Measurements from ENCODE around the gene NTF3.
"Not testable (repeated sequence)": the region's sequence is repeated elsewhere in the genome, so short reads cannot be mapped to it uniquely, and the experiment has no call there.

Gene NTF3

DNA sequence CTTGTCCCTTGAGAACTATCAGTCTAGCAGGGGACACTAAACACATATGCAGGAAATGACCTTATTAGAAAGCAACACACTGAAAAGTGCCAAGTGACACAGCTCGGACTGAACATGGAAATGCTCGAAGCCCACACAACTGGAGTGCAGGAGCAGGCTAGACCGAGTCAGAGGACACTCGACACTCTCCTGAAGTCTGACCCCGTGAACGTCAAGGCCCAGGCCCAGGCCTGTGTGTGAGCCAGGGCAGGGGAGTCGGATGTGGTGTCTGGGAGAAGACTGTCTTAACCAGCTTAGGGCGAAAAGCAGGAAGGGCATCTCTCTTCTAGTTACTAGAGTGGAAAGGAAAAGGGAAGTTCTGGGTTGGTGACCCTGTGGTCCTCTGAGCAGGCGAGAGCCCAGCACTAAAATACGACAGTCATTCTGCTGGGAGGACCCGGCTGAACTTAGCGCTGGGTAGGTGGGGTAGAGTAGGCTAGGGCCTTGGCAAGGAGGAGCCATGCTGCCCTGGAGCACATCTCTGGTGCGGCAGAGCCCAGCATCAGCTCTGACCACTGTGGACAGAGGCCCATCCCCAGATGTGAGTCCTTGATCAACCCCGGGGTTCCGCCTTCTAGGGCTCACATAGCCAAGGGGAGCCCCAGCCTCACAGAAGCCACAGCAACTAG lies 93.0 kb downstream of the NTF3 start:
- DNase-seq (ENCODE audit: extremely low read depth in 1 of 2, low read depth in 1 of 2) = no peak

DNA sequence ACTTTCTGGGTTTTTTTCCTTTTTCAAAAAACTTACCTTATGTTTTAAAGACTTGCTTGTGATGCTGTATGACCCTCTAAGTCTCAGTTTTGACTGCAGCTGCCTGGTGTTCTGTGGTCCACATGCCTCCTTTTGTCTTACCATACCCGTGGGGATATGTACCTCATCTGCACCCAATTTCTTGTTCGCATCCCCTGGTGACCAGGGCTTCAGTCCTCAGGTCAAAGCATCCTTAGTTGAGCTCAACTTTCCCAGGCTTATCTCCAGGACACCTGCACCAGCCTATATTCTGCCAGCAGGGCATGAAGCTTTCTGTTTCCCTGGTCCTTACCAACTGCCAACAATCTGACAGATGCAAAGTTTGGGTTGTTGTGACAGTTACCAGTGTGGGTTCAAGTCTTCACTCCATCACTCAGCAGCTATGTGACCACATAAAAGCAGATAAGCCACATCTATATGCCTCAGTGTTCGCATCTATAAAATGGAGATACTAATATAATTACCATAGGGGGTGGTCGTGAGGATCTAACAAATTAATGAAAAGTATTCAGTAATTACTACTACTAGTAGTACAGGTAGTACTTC lies 94.0 kb downstream of the NTF3 start:
- no peak for DNase-seq (ENCODE audit: extremely low read depth in 1 of 2, low read depth in 1 of 2)

GRCh38 chr12:5533368-5533767 lies 101.5 kb downstream of the NTF3 start:
- DNase-seq (ENCODE audit: extremely low read depth in 1 of 2, low read depth in 1 of 2) = no peak

GRCh38 chr12:5534426-5535199 lies 102.7 kb downstream of the NTF3 start:
- DNase-seq (ENCODE audit: extremely low read depth in 1 of 2, low read depth in 1 of 2) = no peak

DNA sequence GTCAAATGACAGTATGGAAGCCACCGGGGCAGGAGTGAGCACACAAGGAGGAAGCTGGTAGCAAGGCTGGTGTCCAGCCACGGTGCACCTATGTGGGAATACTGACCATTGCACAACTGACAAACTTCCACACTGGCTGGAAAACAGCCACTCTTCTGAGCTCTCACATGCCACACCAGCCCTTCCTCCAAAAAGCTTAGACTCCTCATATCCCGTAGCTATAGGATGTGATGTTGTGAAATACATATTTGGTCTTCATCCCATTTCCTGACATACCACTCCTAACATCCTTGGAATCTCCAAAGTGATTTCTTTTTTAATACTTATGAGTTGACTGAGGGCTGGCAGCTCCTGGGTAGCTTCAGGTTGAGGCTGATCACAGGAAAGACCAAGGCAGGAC lies 103.6 kb downstream of the NTF3 start:
- no peak for DNase-seq (ENCODE audit: extremely low read depth in 1 of 2, low read depth in 1 of 2)

- not testable (repeated sequence) for DNase-seq (ENCODE audit: extremely low read depth in 1 of 2, low read depth in 1 of 2)
Observed at GRCh38 chr12:5537026-5537615, 105.2 kb downstream of the NTF3 start.

DNA sequence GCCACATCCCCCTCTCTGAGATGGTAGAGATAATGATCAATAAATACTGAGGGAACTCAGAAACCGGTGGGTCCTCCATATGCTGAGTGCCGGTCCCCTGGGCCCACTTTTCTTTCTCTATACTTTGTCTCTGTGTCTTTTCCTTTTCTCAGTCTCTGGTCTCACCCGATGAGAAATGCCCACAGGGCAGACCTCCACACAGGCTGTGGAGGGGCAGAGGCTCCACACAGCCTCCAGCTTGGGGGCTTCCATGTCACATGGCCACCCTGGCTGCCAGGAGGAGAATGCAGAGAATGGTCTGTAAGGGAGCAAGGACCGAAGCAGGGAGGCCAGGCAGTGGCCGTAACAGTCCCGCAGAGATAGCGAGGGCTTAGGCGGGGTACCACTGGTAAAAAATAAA lies 105.9 kb downstream of the NTF3 start:
- DNase-seq (ENCODE audit: extremely low read depth in 1 of 2, low read depth in 1 of 2) = no peak

All from activated CD8-positive, alpha-beta memory T cell treated with anti-CD3 and anti-CD28 coated beads for 1 hour (primary cell).